ENCODE measurements around the gene TUBB4A.

DNA sequence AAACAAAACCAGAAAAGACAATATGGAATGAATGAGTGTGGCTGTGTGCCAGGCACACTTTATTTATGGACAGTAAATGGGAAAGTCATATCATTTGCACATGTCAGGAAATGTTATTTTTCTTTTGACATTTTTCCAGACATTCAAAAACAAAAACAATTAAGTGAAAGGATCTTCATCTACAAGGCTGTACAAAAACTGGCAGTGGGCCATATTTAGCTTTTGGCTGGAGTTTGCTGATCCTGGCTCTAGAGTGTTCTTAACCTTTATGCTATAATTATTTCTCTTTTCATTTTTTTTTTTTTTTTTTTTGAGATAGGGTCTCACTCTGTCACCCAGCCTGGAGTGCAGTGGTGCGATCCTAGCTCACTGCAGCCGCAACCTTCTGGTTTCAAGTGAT, 22.2 kb upstream of the TUBB4A start:
- no peak for TF ChIP-seq POLR2A (IDR thresholded peaks at IDR 0.05; ENCODE audit: low read length)
- no peak for TF ChIP-seq GATA1 (IDR thresholded peaks at IDR 0.05; ENCODE audit: low read depth, low read length)
